Amniotic stem cell (primary cell): ENCODE results near the gene PPP4C.
"Not testable (repeated sequence)": the region's sequence is repeated elsewhere in the genome, so short reads cannot be mapped to it uniquely, and the experiment has no call there.

ENCODE experiments used
- DNase-seq: peaks from one replicate; lab custom pipeline; 2025; lab: John Stamatoyannopoulos, UW

Gene PPP4C

GRCh38 chr16:30096862-30097563 is 21.2 kb downstream of the PPP4C start:
- DNase-seq, result no peak

- DNase-seq, result no peak
Measured at GRCh38 chr16:30104090-30104489, 28.3 kb downstream of the PPP4C start.

- no peak for DNase-seq
Measured at GRCh38 chr16:30104492-30104891, 28.7 kb downstream of the PPP4C start.

- no peak for DNase-seq
Measured at GRCh38 chr16:30108059-30108850, 32.5 kb downstream of the PPP4C start.

GRCh38 chr16:30110661-30111060 is 34.9 kb downstream of the PPP4C start:
- DNase-seq, result no peak

- no peak for DNase-seq
Measured at GRCh38 chr16:30112197-30113030, 36.6 kb downstream of the PPP4C start.

GRCh38 chr16:30113031-30113710 is 37.4 kb downstream of the PPP4C start, which contains the start of gene GDPD3:
Gene GDPD3 (minus strand): TSS chr16:30113537. CDS start chr16:30113478, 59 bp downstream.
- DNase-seq, result no peak

GRCh38 chr16:30113711-30114333 is 38.0 kb downstream of the PPP4C start:
- DNase-seq, result no peak

- DNase-seq, result no peak
Measured at GRCh38 chr16:30114411-30114810, 38.6 kb downstream of the PPP4C start.

GRCh38 chr16:30114833-30115232 is 39.0 kb downstream of the PPP4C start:
- not testable (repeated sequence) for DNase-seq

GRCh38 chr16:30115238-30115637 is 39.4 kb downstream of the PPP4C start:
- no peak for DNase-seq

GRCh38 chr16:30116291-30117207 is 40.8 kb downstream of the PPP4C start:
- DNase-seq, result no peak

GRCh38 chr16:30117768-30118167 is 42.0 kb downstream of the PPP4C start:
- DNase-seq, result no peak

GRCh38 chr16:30119428-30119827 is 43.6 kb downstream of the PPP4C start:
- DNase-seq, result no peak

GRCh38 chr16:30120340-30121105 is 44.7 kb downstream of the PPP4C start:
- no peak for DNase-seq

GRCh38 chr16:30121741-30122571 is 46.2 kb downstream of the PPP4C start:
- no peak for DNase-seq

- DNase-seq, result no peak
Measured at GRCh38 chr16:30122604-30123160, 46.9 kb downstream of the PPP4C start.

- no peak for DNase-seq
Measured at GRCh38 chr16:30124985-30125379, 49.2 kb downstream of the PPP4C start.
